ENCODE measurements around the gene CYB561. TPM values are rescaled to one million over a fixed set of nuclear protein-coding genes. Genes with fewer than 3 reads are reported as not detected.

The CYB561 gene
- total and polyA plus RNA-seq, 9 of the 15 experiments (the other 6 are each of a cell fraction or from before 2014, with no cell fraction given), result 4.0 to 30.8 (median 17.4) TPM

DNA sequence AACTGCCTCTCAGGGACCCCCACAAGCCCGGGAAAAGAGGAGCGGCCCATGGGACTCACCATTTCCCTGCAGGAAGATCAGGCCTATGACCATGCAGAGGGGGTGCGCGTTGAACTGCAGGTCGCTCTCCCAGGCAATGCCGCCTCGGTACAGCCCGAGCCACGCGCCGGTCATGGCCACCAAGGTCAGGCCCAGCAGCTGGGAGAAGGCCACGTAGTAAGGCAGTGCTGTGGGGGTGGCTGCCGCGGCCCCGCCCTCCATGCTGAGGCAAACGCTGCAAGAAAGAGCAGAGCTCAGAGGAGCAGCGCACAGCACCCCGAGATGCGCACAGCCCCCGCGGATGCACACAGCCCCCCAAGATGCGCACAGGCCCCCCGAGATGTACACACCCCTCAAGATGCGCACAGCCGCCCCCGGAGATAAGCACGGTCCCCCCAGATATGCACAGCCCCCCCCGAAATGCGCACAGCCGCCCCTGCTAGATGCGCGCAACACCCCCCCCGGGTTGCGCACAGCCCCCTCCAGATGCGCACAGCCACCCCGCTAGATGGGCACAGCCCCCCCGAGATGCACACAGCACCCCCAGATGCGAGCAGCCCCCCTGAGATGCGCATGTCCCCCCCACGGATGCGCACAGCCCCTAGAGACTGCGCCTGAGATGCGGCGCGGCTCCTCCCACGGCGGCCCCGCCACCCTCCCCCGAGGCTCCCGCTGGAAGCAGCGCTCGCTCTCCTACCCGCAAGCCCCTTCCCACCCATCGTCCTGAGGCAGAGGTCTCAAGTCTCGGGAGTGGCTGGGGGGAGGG lies 8.6 kb downstream of the CYB561 start:
- in situ Hi-C loops (cut with MboI), result loop anchor here (25.0 kb wide), 1 partner anchor 400 kb away; the partner anchor contains the start of genes FTSJ3, PSMC5 and SMARCD2
- 46% methylated on average over 16 of the region's 55 CpGs for WGBS (ENCODE audit: insufficient coverage, low coverage, missing lambda C conversion rate)
- no TSS peak for BruUV-seq (replicated peaks)
- TF ChIP-seq SIX5 (IDR thresholded peaks at IDR 0.05; ENCODE audit: borderline replicate concordance in 1 of 2, insufficient read depth in 1 of 2, low read depth in 1 of 2, low read length in 2 of 2) (no peak), POLR2A (conservative IDR thresholded peaks at IDR 0.05) (no peak), PCBP1 (IDR thresholded peaks at IDR 0.05; ENCODE audit: low read depth, low read length, poor library complexity, severe bottlenecking) (peak; percentile 32), TCF3 (CRISPR knock-in tag; IDR thresholded peaks at IDR 0.05) (peak; percentile 18; the same call in 1 of the 2 replicates), ZNF3 (CRISPR knock-in tag; IDR thresholded peaks at IDR 0.05) (no peak), POLR3A (IDR thresholded peaks at IDR 0.05; ENCODE audit: borderline replicate concordance, extremely low read depth, insufficient read depth, insufficient read length) (no peak), NCOA1 (IDR thresholded peaks at IDR 0.05; ENCODE audit: low read depth) (no peak), HDAC8 (tag; IDR thresholded peaks at IDR 0.05) (0 out of 2 replicates have a peak, but pooled peaks have one; percentile 27), ZBTB7A (IDR thresholded peaks at IDR 0.05; ENCODE audit: borderline replicate concordance, control insufficient read depth, low read depth, low read length) (peak; percentile 6; the same call in 1 of the 2 replicates), ZNF165 (CRISPR knock-in tag; IDR thresholded peaks at IDR 0.05; ENCODE audit: borderline replicate concordance) (no peak), EGR1 (conservative IDR thresholded peaks at IDR 0.05) (peak; percentile 56), EZH2 (IDR thresholded peaks at IDR 0.05; ENCODE audit: borderline replicate concordance, low read depth, low read length) (no peak), ZNF143 (CRISPR knock-in tag; IDR thresholded peaks at IDR 0.05) (0 out of 2 replicates have a peak, but pooled peaks have one; percentile 0)
- TF ChIP-seq, protein P1, sequence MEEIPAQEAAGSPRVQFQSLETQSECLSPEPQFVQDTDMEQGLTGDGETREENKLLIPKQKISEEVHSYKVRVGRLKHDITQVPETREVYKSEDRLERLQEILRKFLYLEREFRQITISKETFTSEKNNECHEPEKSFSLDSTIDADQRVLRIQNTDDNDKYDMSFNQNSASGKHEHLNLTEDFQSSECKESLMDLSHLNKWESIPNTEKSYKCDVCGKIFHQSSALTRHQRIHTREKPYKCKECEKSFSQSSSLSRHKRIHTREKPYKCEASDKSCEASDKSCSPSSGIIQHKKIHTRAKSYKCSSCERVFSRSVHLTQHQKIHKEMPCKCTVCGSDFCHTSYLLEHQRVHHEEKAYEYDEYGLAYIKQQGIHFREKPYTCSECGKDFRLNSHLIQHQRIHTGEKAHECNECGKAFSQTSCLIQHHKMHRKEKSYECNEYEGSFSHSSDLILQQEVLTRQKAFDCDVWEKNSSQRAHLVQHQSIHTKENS (CRISPR knock-in tag; IDR thresholded peaks at IDR 0.05), result no peak
- TF ChIP-seq, protein P2, sequence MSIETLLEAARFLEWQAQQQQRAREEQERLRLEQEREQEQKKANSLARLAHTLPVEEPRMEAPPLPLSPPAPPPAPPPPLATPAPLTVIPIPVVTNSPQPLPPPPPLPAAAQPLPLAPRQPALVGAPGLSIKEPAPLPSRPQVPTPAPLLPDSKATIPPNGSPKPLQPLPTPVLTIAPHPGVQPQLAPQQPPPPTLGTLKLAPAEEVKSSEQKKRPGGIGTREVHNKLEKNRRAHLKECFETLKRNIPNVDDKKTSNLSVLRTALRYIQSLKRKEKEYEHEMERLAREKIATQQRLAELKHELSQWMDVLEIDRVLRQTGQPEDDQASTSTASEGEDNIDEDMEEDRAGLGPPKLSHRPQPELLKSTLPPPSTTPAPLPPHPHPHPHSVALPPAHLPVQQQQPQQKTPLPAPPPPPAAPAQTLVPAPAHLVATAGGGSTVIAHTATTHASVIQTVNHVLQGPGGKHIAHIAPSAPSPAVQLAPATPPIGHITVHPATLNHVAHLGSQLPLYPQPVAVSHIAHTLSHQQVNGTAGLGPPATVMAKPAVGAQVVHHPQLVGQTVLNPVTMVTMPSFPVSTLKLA (conservative IDR thresholded peaks at IDR 0.05), result 0 out of 4 replicates have a peak, but pooled peaks of 1 of the 2 experiments have one; percentile 14

More for the DNA sequence above, 8.6 kb downstream of the CYB561 start:
- peaks cover 3% of the 10 kb centered on the region; the same call in 1 of the 2 replicates for H4K20me1 ChIP-seq (replicated peaks; ENCODE audit: control insufficient read depth, insufficient read depth, low read length)
- H3K4me1 ChIP-seq (replicated peaks in 1 of 2; ENCODE audit: control insufficient read depth in 2 of 2, insufficient read depth in 2 of 2, low read length in 2 of 2), result peaks cover 51 to 88% of the 10 kb centered on the region in 2 experiments
- DNase-seq (ENCODE audit: extremely low read depth in 1 of 4, low spot score in 3 of 4) (peak; percentile 54 to 65 (median 60)), ATAC-seq (peak; percentile 40), FAIRE-seq (peak; percentile 75)
- peaks cover 7% of the 10 kb centered on the region for H3K9me1 ChIP-seq (ENCODE audit: control insufficient read depth, insufficient read depth, low read length)
- intact Hi-C loops (cut with micrococcal nuclease), result loop anchor here (10.0 kb wide), 1 partner anchor 407 kb away; the partner anchor contains the start of gene SMARCD2
- peaks cover 9% of the 10 kb centered on the region; the same call in 1 of the 3 replicates for H3K79me2 ChIP-seq (ENCODE audit: control insufficient read depth, insufficient read depth, low read length)
- H3K27me3 ChIP-seq (ENCODE audit: control insufficient read depth in 2 of 2, insufficient read depth in 2 of 2, low read length in 2 of 2), result no peaks in the 10 kb centered on the region
- ChIA-PET POLR2A (interaction anchor here (0.6 to 1.6 kb wide), 7 partner anchors 9 to 203 kb away, joined by 3 to 5 read pairs (median 5); partner anchors contain the start of gene CYB561), CTCF (ENCODE audit: low intra/inter-chr PET ratio) (no interaction called here)
- no peaks in the 10 kb centered on the region for H3K9me3 ChIP-seq (replicated peaks; ENCODE audit: control insufficient read depth, insufficient read depth, low read depth, low read length)
- H3K4me3 ChIP-seq, result no peak overlapping the region
- peaks cover 24% of the 10 kb centered on the region; the same call in 1 of the 3 replicates for H3K36me3 ChIP-seq (ENCODE audit: control insufficient read depth, insufficient read depth, low read length)
- H3K27ac ChIP-seq (ENCODE audit: extremely low read depth, low read depth, low read length), result peak overlapping the region; percentile 47
- H2AFZ ChIP-seq (ENCODE audit: low read depth, low read length), result peak overlapping the region; percentile 43; the same call in 1 of the 2 replicates
- peak overlapping the region; percentile 31 for H3K4me2 ChIP-seq (ENCODE audit: insufficient read depth, low read length)
- peak overlapping the region; percentile 56 to 86; a peak in 3 of 4 replicates for H3K9ac ChIP-seq (ENCODE audit: insufficient read depth in 1 of 2, low read depth in 2 of 2, low read length in 2 of 2)
